K562 (cell line): ENCODE results near the gene CAPN12. TPM values are rescaled to one million over a fixed set of nuclear protein-coding genes. Genes with fewer than 3 reads are reported as not detected.

Experiments
- ATAC-seq: fragments of 200-7000 bp; cut with Tn5 transposase; 3 replicates; pipeline ENCODE4 v1.9.1; 2020; ENCODE audit warnings: moderate library complexity
- BruUV-seq: library from RNA; stranded (reverse); fragments of 400-500 nt; replicated peaks from 2 replicates; lab custom pipeline; 2021; lab: Mats Ljungman, UMichigan
- CTCF ChIA-PET: fragments of 300-600 bp; formaldehyde crosslinking; extraction: SDS; loops from one replicate; lab custom pipeline; 2021; ENCODE audit warnings: low intra/inter-chr PET ratio; lab: Yijun Ruan, JAX
- POLR2A ChIA-PET: fragments of 300-600, 350-650 bp; sonication (Branson Sonifier 250); formaldehyde crosslinking; extraction: SDS; loops from one replicate; lab custom pipeline; 2021; ENCODE audit warnings: antibody characterized with exemption, inconsistent platforms; lab: Yijun Ruan, JAX
- DNase-seq, 4 experiments: peaks; one replicate each; pipeline versions ENCODE4 v3.0.0 to v3.0.0-alpha.2; 2011 to 2018; ENCODE audit warnings: low spot score in 3 of 4, mixed read lengths in 3 of 4; ENCODE audit errors: extremely low read depth in 1 of 4
- FAIRE-seq: peaks from 2 replicates; lab custom pipeline; 2011; peaks lifted over from hg19 to GRCh38; lab: Jason Lieb, UNC
- H2AFZ ChIP-seq: 2 replicates; pipeline ENCODE4 v1.6.0; 2011; ENCODE audit warnings: low read depth, low read length, control low read depth, inconsistent platforms
- H3K27ac ChIP-seq: fragments of 200-600 bp; 3 replicates; pipeline ENCODE4 v1.8.0; 2011; ENCODE audit warnings: low read depth, mild to moderate bottlenecking, control low read depth, inconsistent platforms, low read length, moderate library complexity, mixed read lengths; ENCODE audit errors: extremely low read depth
- H3K27me3 ChIP-seq, 2 experiments: fragments of 300-600 bp in 1 of 2; 2 replicates in 1 of 2; 3 replicates in 1 of 2; pipeline versions ENCODE4 v1.6.0 to v1.8.0; 2011; ENCODE audit warnings: inconsistent platforms in 2 of 2, low read length in 2 of 2, mild to moderate bottlenecking in 1 of 2, mixed read lengths in 1 of 2, moderate library complexity in 1 of 2; ENCODE audit not compliant: control insufficient read depth in 2 of 2, insufficient read depth in 2 of 2
- H3K36me3 ChIP-seq: fragments of 300-600 bp; 3 replicates; pipeline ENCODE4 v1.8.0; 2011; ENCODE audit warnings: mild to moderate bottlenecking, low read length, inconsistent platforms; ENCODE audit not compliant: control insufficient read depth, insufficient read depth
- H3K4me1 ChIP-seq, 2 experiments: fragments of 200-600 bp in 1 of 2; replicated peaks in 1 of 2; 2 replicates in 1 of 2; 3 replicates in 1 of 2; pipeline versions ENCODE4 v1.5.1 to v1.8.0; 2011; ENCODE audit warnings: inconsistent platforms in 2 of 2, low read length in 2 of 2, mild to moderate bottlenecking in 1 of 2, mixed read lengths in 1 of 2, moderate library complexity in 1 of 2; ENCODE audit not compliant: control insufficient read depth in 2 of 2, insufficient read depth in 2 of 2
- H3K4me2 ChIP-seq: 2 replicates; pipeline ENCODE4 v1.6.1; 2011; ENCODE audit warnings: low read length, control low read depth, inconsistent platforms, mixed read lengths; ENCODE audit not compliant: insufficient read depth
- H3K4me3 ChIP-seq: fragments of 200-600 bp; sonication (generic), shearing (Covaris generic); 2 replicates; pipeline ENCODE4 v1.5.1; 2016; ENCODE audit warnings: control low read depth, inconsistent platforms
- H3K79me2 ChIP-seq: fragments of 200-600 bp; 3 replicates; pipeline ENCODE4 v1.8.0; 2011; ENCODE audit warnings: low read length, inconsistent platforms; ENCODE audit not compliant: control insufficient read depth, insufficient read depth
- H3K9ac ChIP-seq, 2 experiments: 2 replicates each; pipeline versions ENCODE4 v1.6.0 to v1.6.1; 2011; ENCODE audit warnings: low read depth in 2 of 2, low read length in 2 of 2, control low read depth in 1 of 2, inconsistent platforms in 1 of 2, mild to moderate bottlenecking in 1 of 2, mixed read lengths in 1 of 2; ENCODE audit not compliant: insufficient read depth in 1 of 2
- H3K9me1 ChIP-seq: one replicate; pipeline ENCODE4 v1.6.0; 2011; ENCODE audit warnings: inconsistent platforms, mild to moderate bottlenecking, low read length, moderate library complexity; ENCODE audit not compliant: control insufficient read depth, insufficient read depth
- H3K9me3 ChIP-seq: replicated peaks from 2 replicates; pipeline ENCODE4 v1.5.1; 2011; ENCODE audit warnings: low read depth, low read length, inconsistent platforms; ENCODE audit not compliant: control insufficient read depth, insufficient read depth
- H4K20me1 ChIP-seq: replicated peaks from 2 replicates; pipeline ENCODE4 v1.6.1; 2011; ENCODE audit warnings: low read length, inconsistent platforms, mixed read lengths; ENCODE audit not compliant: control insufficient read depth, insufficient read depth
- AFF4 ChIP-seq: sonication (generic); formaldehyde crosslinking; IDR thresholded peaks from 2 replicates; pipeline ENCODE4 v1.8.0; 2023; ENCODE audit warnings: mild to moderate bottlenecking, missing genetic modification reagents
- ARID3B ChIP-seq: fragments of 250-450 bp; sonication (Bioruptor Pico); IDR thresholded peaks from 2 replicates; pipeline ENCODE4 v1.4.0; 2020; ENCODE audit warnings: borderline replicate concordance
- BMI1 ChIP-seq: fragments of 150-350 bp; IDR thresholded peaks from 2 replicates; pipeline ENCODE4 v1.6.1; 2014; ENCODE audit warnings: low read length
- FOS ChIP-seq: IDR thresholded peaks from 3 replicates; pipeline ENCODE4 v1.6.1; 2011; ENCODE audit not compliant: insufficient read length; ENCODE audit errors: extremely low read depth
- MAFF ChIP-seq: IDR thresholded peaks from 2 replicates; pipeline ENCODE4 v1.6.1; 2012; ENCODE audit warnings: low read length, improper control_type of control experiment
- MCM2 ChIP-seq: fragments of 450-650 bp; IDR thresholded peaks from 2 replicates; pipeline ENCODE4 v1.6.1; 2017; ENCODE audit warnings: low read depth, mild to moderate bottlenecking
- PRMT5 ChIP-seq: sonication (generic); formaldehyde crosslinking; IDR thresholded peaks from 2 replicates; pipeline ENCODE4 v1.5.0; 2020; ENCODE audit warnings: missing genetic modification reagents
- ZNF707 ChIP-seq: fragments of 250-450 bp; sonication (Bioruptor Pico); conservative IDR thresholded peaks from 2 replicates; pipeline ENCODE4 v1.8.0; 2022; ENCODE audit warnings: inconsistent platforms, mild to moderate bottlenecking, moderate library complexity
- WGBS: fragments of 100-300 bp; shearing (Covaris generic); methylation state at CpG from one replicate; pipeline ENCODE4 v1.1.6; 2016; ENCODE audit warnings: low coverage, mixed read lengths; ENCODE audit not compliant: insufficient coverage; ENCODE audit errors: missing lambda C conversion rate; 5-methylcytosine and 5-hydroxymethylcytosine counted together
- in situ Hi-C: fragments of 300-500 bp; cut with MboI; formaldehyde crosslinking; loops from 4 replicates; pipeline ENCODE4 v1.15.0; 2018; ENCODE audit warnings: inconsistent platforms, mixed read lengths
- intact Hi-C: fragments of 100-400 bp; cut with micrococcal nuclease; formaldehyde crosslinking; loops from 2 replicates; pipeline ENCODE4 v1.14.2; 2022
- polyA plus RNA-seq, 8 experiments: library from polyadenylated mRNA; depleted of rRNA in 4 of 8; stranded (reverse) in 5 of 8; unstranded in 3 of 8; fragments of >200 nt; fragmentation: Nextera tagmentation in 2 of 8; fragmentation: Illumina TruSeq in 1 of 8; extraction: Ambion mirVana in 2 of 8; extraction: Trizol in 1 of 8; gene quantifications; 2 replicates each; pipeline versions ENCODE4 v1.2.1 to v1.2.3, GENCODE V29; 2011 to 2014; ENCODE audit warnings: inconsistent platforms in 1 of 8, missing spikeins in 1 of 8
- total RNA-seq, 7 experiments: library from RNA; depleted of rRNA in 6 of 7; stranded (reverse); fragments of >200 nt in 6 of 7; fragmentation: Illumina TruSeq in 2 of 7; extraction: Trizol in 2 of 7; gene quantifications; 2 replicates each; pipeline versions ENCODE4 v1.2.1 to v1.2.3, GENCODE V29; 2011 to 2021; ENCODE audit warnings: low replicate concordance in 1 of 7

Gene CAPN12
- total and polyA plus RNA-seq, 9 of the 15 experiments (the other 6 are each of a cell fraction or from before 2014, with no cell fraction given), result 0.83 to 7.0 (median 1.6) TPM

- no peak for TF ChIP-seq AFF4
- no peak for TF ChIP-seq PRMT5 (CRISPR knock-in tag)
- no peak for TF ChIP-seq MCM2
- no peak for TF ChIP-seq ZNF707
These were observed 48.2 kb downstream of the CAPN12 start (continued) for GRCh38 chr19:38695832-38696728.

GRCh38 chr19:38695317-38695683 lies 49.0 kb downstream of the CAPN12 start:
- ChIA-PET CTCF (no interaction called here), POLR2A (interaction anchor here (1.7 kb wide), 1 partner anchor 12 kb away, joined by 4 read pairs; no protein-coding TSS in a partner anchor)
- FAIRE-seq, result no peak
- peaks cover 83% of the 10 kb centered on the region for H3K36me3 ChIP-seq
- no peak overlapping the region for H3K4me2 ChIP-seq
- H3K9me1 ChIP-seq, result peaks cover 9% of the 10 kb centered on the region
- in situ Hi-C loops (no loop called here), intact Hi-C loops (no loop called here)
- H3K27me3 ChIP-seq, result no peaks in the 10 kb centered on the region
- WGBS, result 92% methylated on average over 9 of the region's 9 CpGs
- H3K4me1 ChIP-seq, result peaks cover 3 to 22% of the 10 kb centered on the region in 2 experiments; a peak in 3 of 5 replicates
- no peak overlapping the region for H3K4me3 ChIP-seq
- BruUV-seq, result no TSS peak
- no peak for ATAC-seq
- peaks cover 21% of the 10 kb centered on the region for H4K20me1 ChIP-seq
- peaks cover 91% of the 10 kb centered on the region for H3K79me2 ChIP-seq
- H2AFZ ChIP-seq, result no peak overlapping the region
- H3K9me3 ChIP-seq, result no peaks in the 10 kb centered on the region
- DNase-seq, result no peak
- no peak overlapping the region for H3K9ac ChIP-seq
- H3K27ac ChIP-seq, result no peak overlapping the region
- TF ChIP-seq ARID3B (CRISPR knock-in tag) (no peak), FOS (no peak), BMI1 (no peak), MAFF (no peak)
